ENCODE measurements around the gene NINJ2. TPM values are rescaled to one million over a fixed set of nuclear protein-coding genes. Genes with fewer than 3 reads are reported as not detected.
"Not testable (repeated sequence)": the region's sequence is repeated elsewhere in the genome, so short reads cannot be mapped to it uniquely, and the experiment has no call there.

NINJ2 gene
- polyA plus RNA-seq, 2 donors = 3.3 to 10.9 TPM

GRCh38 chr12:643475-644302 is 19.6 kb downstream of the NINJ2 start:
- Histone ChIP-seq H3K36me3 (ENCODE audit: control insufficient read depth in 2 of 2, insufficient read depth in 2 of 2, low read length in 1 of 2) (no peaks in the 10 kb centered on the region), H3K4me3 (ENCODE audit: low read depth in 1 of 2, low read length in 2 of 2) (peak overlapping the region; percentile 65 to 75), H3K27me3 (ENCODE audit: control insufficient read depth in 1 of 2, insufficient read depth in 2 of 2, low read length in 2 of 2) (no peaks in the 10 kb centered on the region), H3K27ac (ENCODE audit: low read depth in 2 of 2, low read length in 1 of 2) (peak overlapping the region; percentile 95 to 96), H3K4me1 (ENCODE audit: control insufficient read depth in 2 of 2, insufficient read depth in 2 of 2, low read length in 1 of 2) (peaks cover 6 to 18% of the 10 kb centered on the region in 2 donors), H3K9me3 (ENCODE audit: control insufficient read depth in 2 of 2, insufficient read depth in 1 of 2, low read depth in 1 of 2, low read length in 1 of 2) (no peaks in the 10 kb centered on the region)
- WGBS, 2 donors = 39% methylated on average over 33 of the region's 33 CpGs

DNA sequence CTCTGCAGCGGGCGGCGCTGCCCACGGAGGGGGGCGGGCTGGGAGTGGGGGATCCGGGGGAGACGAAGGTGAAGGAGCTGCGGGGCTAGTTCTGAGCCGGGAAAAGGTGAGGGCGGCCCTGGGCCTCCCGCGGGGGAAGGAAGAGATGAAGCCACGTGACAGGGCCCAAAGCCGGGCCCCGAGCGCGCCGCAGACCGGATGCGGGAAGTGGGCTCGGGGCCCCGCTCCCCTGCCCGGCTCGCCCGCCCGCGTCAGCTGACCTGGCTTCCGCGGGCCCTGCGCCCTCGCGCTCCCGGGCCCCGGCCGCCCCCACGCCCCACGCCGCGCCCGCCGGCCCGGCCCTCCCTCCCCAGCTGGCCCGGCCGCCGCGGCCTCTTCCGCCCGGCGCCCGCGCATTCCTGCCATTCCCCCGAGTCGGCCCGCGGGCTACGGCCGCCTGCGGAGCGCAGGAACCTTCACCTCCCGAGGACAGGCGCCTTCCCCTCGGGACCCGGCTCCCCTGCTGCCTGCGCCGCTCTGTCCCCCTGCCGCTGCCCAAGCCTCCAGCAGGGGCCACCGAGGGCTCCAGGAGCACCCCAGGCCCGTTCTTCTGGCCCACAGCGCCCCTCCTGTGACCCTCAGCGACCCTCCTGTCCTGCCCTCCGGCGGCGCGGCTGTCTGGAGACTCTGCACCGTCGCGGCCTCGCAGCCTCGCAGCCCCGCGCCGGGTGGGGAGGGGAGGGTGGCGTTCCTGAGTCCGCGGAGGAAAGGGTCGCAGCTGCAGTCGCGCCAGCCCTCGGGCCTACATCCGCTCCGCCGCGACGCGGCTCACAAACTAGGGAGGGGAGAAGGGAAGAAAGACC is 20.4 kb downstream of the NINJ2 start:
- Histone ChIP-seq H3K36me3 (ENCODE audit: control insufficient read depth in 2 of 2, insufficient read depth in 2 of 2, low read length in 1 of 2) (no peaks in the 10 kb centered on the region), H3K4me1 (ENCODE audit: control insufficient read depth in 2 of 2, insufficient read depth in 2 of 2, low read length in 1 of 2) (peaks cover 6 to 18% of the 10 kb centered on the region in 2 donors), H3K27ac (ENCODE audit: low read depth in 2 of 2, low read length in 1 of 2) (peak overlapping the region; percentile 95 to 96), H3K4me3 (ENCODE audit: low read depth in 1 of 2, low read length in 2 of 2) (peak overlapping the region; percentile 65 to 75), H3K9me3 (ENCODE audit: control insufficient read depth in 2 of 2, insufficient read depth in 1 of 2, low read depth in 1 of 2, low read length in 1 of 2) (no peaks in the 10 kb centered on the region), H3K27me3 (ENCODE audit: control insufficient read depth in 1 of 2, insufficient read depth in 2 of 2, low read length in 2 of 2) (no peaks in the 10 kb centered on the region)
- WGBS, 2 donors = 1% methylated on average over 49 to 95 of the region's 95 CpGs

- not testable (repeated sequence) for H3K27ac ChIP-seq (ENCODE audit: low read depth in 2 of 2, low read length in 1 of 2)
These were observed 21.9 kb downstream of the NINJ2 start for GRCh38 chr12:641321-641720.

DNA sequence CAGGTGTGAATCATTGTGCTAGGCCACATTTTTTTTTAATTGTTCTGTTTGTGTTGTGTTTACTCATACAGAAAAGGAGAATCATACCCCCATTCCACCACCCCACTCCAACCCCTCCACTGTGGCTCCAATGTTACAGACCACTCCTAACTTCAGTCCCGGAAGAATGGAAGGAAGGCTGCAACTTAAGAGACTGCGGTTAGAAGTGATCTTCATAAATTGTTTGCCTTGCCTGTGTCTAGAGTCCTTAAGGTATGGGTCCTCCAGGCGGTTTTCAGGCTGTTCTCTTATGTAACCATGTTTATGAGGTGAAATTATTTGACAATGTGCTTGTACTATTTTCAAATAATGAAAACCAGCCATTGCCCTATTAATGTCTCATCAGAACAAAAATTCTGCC is 22.5 kb downstream of the NINJ2 start:
- H3K36me3 ChIP-seq (ENCODE audit: control insufficient read depth in 2 of 2, insufficient read depth in 2 of 2, low read length in 1 of 2) = no peaks in the 10 kb centered on the region
- WGBS, 2 donors = 90 to 95% methylated on average over 3 of the region's 3 CpGs
- peaks cover 2 to 4% of the 10 kb centered on the region in 2 donors for H3K4me1 ChIP-seq (ENCODE audit: control insufficient read depth in 2 of 2, insufficient read depth in 2 of 2, low read length in 1 of 2)
- H3K27ac ChIP-seq (ENCODE audit: low read depth in 2 of 2, low read length in 1 of 2) = no peak overlapping the region
- no peak overlapping the region for H3K4me3 ChIP-seq (ENCODE audit: low read depth in 1 of 2, low read length in 2 of 2)
- H3K27me3 ChIP-seq (ENCODE audit: control insufficient read depth in 1 of 2, insufficient read depth in 2 of 2, low read length in 2 of 2) = no peaks in the 10 kb centered on the region
- H3K9me3 ChIP-seq (ENCODE audit: control insufficient read depth in 2 of 2, insufficient read depth in 1 of 2, low read depth in 1 of 2, low read length in 1 of 2) = no peaks in the 10 kb centered on the region

More at GRCh38 chr12:641321-641720, 21.9 kb downstream of the NINJ2 start:
- H3K36me3 ChIP-seq (ENCODE audit: control insufficient read depth in 2 of 2, insufficient read depth in 2 of 2, low read length in 1 of 2); H3K9me3 ChIP-seq (ENCODE audit: control insufficient read depth in 2 of 2, insufficient read depth in 1 of 2, low read depth in 1 of 2, low read length in 1 of 2); H3K4me3 ChIP-seq (ENCODE audit: low read depth in 1 of 2, low read length in 2 of 2); H3K4me1 ChIP-seq (ENCODE audit: control insufficient read depth in 2 of 2, insufficient read depth in 2 of 2, low read length in 1 of 2); H3K27me3 ChIP-seq (ENCODE audit: control insufficient read depth in 1 of 2, insufficient read depth in 2 of 2, low read length in 2 of 2): not testable (repeated sequence)
- 96% methylated on average over 11 of the region's 11 CpGs for WGBS, 2 donors

DNA sequence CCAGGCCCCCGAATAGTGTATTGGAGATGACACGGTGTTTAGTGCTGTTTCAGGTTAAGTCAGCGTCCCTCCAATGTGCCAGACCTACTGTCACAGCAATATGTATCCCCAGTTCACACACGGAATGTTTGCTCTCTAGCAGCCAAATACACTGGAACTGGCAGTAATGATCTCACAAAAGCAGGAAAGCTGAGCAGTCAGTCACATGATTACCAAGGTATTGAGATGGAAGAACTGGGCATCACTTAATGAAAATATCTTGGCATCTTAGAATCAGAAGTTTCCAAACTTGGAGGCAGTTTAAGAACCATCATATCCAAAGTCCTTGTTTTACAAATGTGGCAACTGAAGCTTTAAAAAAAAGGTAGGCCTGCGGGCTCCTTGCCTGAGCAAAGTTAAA is 23.3 kb downstream of the NINJ2 start:
- H3K27ac ChIP-seq (ENCODE audit: low read depth in 2 of 2, low read length in 1 of 2) = peak overlapping the region; percentile 6 to 70
- no peaks in the 10 kb centered on the region for H3K36me3 ChIP-seq (ENCODE audit: control insufficient read depth in 2 of 2, insufficient read depth in 2 of 2, low read length in 1 of 2)
- H3K4me1 ChIP-seq (ENCODE audit: control insufficient read depth in 2 of 2, insufficient read depth in 2 of 2, low read length in 1 of 2) = peaks cover 2% of the 10 kb centered on the region in 2 donors
- WGBS, 2 donors = 61 to 64% methylated on average over 5 of the region's 5 CpGs
- H3K4me3 ChIP-seq (ENCODE audit: low read depth in 1 of 2, low read length in 2 of 2) = no peak overlapping the region
- no peaks in the 10 kb centered on the region for H3K27me3 ChIP-seq (ENCODE audit: control insufficient read depth in 1 of 2, insufficient read depth in 2 of 2, low read length in 2 of 2)
- H3K9me3 ChIP-seq (ENCODE audit: control insufficient read depth in 2 of 2, insufficient read depth in 1 of 2, low read depth in 1 of 2, low read length in 1 of 2) = no peaks in the 10 kb centered on the region

DNA sequence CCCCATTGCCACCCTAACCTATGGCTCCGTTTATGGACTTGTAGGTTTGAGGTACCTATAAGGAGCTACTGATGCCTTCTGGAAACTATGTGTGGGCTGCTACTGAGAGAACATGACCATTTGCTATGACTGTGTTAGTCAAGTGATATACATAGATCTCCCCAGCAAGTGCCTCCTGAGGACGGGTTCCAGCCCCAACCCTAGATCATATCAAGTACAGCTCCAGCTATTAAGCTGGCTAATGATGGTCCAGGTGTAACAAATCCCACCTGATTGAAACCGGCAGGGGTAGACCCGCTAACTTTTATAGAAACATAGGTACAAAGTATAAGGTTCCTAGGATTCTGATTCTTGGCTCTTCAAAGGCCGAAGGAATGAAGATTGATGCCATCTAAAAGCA is 23.7 kb downstream of the NINJ2 start:
- peak overlapping the region; percentile 6 to 70 for H3K27ac ChIP-seq (ENCODE audit: low read depth in 2 of 2, low read length in 1 of 2)
- 80 to 82% methylated on average over 5 of the region's 5 CpGs for WGBS, 2 donors
- no peaks in the 10 kb centered on the region for H3K36me3 ChIP-seq (ENCODE audit: control insufficient read depth in 2 of 2, insufficient read depth in 2 of 2, low read length in 1 of 2)
- no peaks in the 10 kb centered on the region for H3K27me3 ChIP-seq (ENCODE audit: control insufficient read depth in 1 of 2, insufficient read depth in 2 of 2, low read length in 2 of 2)
- no peaks in the 10 kb centered on the region for H3K9me3 ChIP-seq (ENCODE audit: control insufficient read depth in 2 of 2, insufficient read depth in 1 of 2, low read depth in 1 of 2, low read length in 1 of 2)
- H3K4me1 ChIP-seq (ENCODE audit: control insufficient read depth in 2 of 2, insufficient read depth in 2 of 2, low read length in 1 of 2) = peaks cover 2% of the 10 kb centered on the region in 2 donors
- H3K4me3 ChIP-seq (ENCODE audit: low read depth in 1 of 2, low read length in 2 of 2) = no peak overlapping the region

DNA sequence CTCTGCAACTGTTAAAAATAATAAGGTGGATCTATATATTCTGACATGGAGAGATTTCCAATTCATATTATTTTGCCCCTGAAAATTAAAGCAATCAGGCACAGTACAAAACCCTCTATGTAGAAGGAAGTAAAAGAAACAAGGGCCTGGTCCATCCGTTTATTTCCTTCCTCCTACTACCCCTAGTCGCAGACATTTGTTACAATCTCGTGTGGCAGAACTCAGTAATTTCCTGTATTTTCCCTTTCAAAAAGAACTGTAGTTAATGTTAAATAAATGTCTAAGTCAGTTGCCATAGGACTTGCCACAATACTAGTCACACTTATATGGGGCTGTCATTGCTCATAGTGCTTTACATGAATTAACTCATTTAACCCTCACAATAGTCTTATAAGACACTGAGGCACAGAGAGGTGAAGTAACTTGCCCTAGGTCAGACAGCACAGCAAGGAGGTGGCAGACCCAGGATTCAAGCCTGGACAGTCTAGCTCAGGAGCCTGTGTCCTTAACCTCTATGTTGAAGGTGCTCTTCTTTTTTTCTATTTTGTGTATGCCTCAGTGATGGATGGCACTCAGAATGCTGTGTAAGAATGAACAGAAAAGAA is 24.2 kb downstream of the NINJ2 start:
- Histone ChIP-seq H3K9me3 (ENCODE audit: control insufficient read depth in 2 of 2, insufficient read depth in 1 of 2, low read depth in 1 of 2, low read length in 1 of 2) (no peaks in the 10 kb centered on the region), H3K27ac (ENCODE audit: low read depth in 2 of 2, low read length in 1 of 2) (peak overlapping the region; percentile 6 to 81), H3K36me3 (ENCODE audit: control insufficient read depth in 2 of 2, insufficient read depth in 2 of 2, low read length in 1 of 2) (no peaks in the 10 kb centered on the region), H3K4me1 (ENCODE audit: control insufficient read depth in 2 of 2, insufficient read depth in 2 of 2, low read length in 1 of 2) (peaks cover 2% of the 10 kb centered on the region in 2 donors), H3K4me3 (ENCODE audit: low read depth in 1 of 2, low read length in 2 of 2) (no peak overlapping the region), H3K27me3 (ENCODE audit: control insufficient read depth in 1 of 2, insufficient read depth in 2 of 2, low read length in 2 of 2) (no peaks in the 10 kb centered on the region)
- 62 to 66% methylated on average over 3 of the region's 3 CpGs for WGBS, 2 donors

GRCh38 chr12:636632-637031 is 26.6 kb downstream of the NINJ2 start:
- H3K4me1 ChIP-seq (ENCODE audit: control insufficient read depth in 2 of 2, insufficient read depth in 2 of 2, low read length in 1 of 2) = peaks cover 0 to 3% of the 10 kb centered on the region in 2 donors
- H3K27me3 ChIP-seq (ENCODE audit: control insufficient read depth in 1 of 2, insufficient read depth in 2 of 2, low read length in 2 of 2) = no peaks in the 10 kb centered on the region
- no peaks in the 10 kb centered on the region for H3K9me3 ChIP-seq (ENCODE audit: control insufficient read depth in 2 of 2, insufficient read depth in 1 of 2, low read depth in 1 of 2, low read length in 1 of 2)
- 80 to 91% methylated on average over 4 of the region's 4 CpGs for WGBS, 2 donors
- no peak overlapping the region for H3K27ac ChIP-seq (ENCODE audit: low read depth in 2 of 2, low read length in 1 of 2)
- H3K36me3 ChIP-seq (ENCODE audit: control insufficient read depth in 2 of 2, insufficient read depth in 2 of 2, low read length in 1 of 2) = no peaks in the 10 kb centered on the region
- H3K4me3 ChIP-seq (ENCODE audit: low read depth in 1 of 2, low read length in 2 of 2) = no peak overlapping the region

DNA sequence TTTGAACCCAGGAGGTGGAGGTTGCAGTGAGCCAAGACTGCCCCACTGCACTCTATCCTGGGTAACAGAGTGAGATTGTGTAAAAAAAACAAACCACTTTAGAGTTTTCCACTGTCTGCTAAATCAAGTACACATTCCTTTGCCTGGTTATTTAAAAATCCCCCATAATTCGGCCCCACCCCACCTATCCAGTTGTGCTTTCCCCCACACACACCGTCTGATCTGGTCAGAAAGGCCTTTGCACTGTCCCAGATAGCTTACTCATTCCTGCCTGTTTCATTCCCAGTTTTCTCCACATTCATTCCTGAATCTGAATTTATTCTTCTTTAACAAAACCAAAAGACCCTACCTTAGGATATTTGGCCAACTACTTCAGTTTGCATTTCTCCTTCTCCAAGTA is 29.5 kb downstream of the NINJ2 start:
- Histone ChIP-seq H3K4me1 (ENCODE audit: control insufficient read depth in 2 of 2, insufficient read depth in 2 of 2, low read length in 1 of 2) (peaks cover 3 to 5% of the 10 kb centered on the region in 2 donors), H3K27me3 (ENCODE audit: control insufficient read depth in 1 of 2, insufficient read depth in 2 of 2, low read length in 2 of 2) (no peaks in the 10 kb centered on the region), H3K36me3 (ENCODE audit: control insufficient read depth in 2 of 2, insufficient read depth in 2 of 2, low read length in 1 of 2) (no peaks in the 10 kb centered on the region), H3K9me3 (ENCODE audit: control insufficient read depth in 2 of 2, insufficient read depth in 1 of 2, low read depth in 1 of 2, low read length in 1 of 2) (no peaks in the 10 kb centered on the region), H3K27ac (ENCODE audit: low read depth in 2 of 2, low read length in 1 of 2) (peak overlapping the region; percentile 53 to 92), H3K4me3 (ENCODE audit: low read depth in 1 of 2, low read length in 2 of 2) (no peak overlapping the region)
- 77 to 81% methylated on average over 2 of the region's 2 CpGs for WGBS, 2 donors

Measured in esophagus (tissue), 2 donors.